K562 (cell line): ENCODE results near the gene PUM1. TPM values are rescaled to one million over a fixed set of nuclear protein-coding genes. Genes with fewer than 3 reads are reported as not detected.

ENCODE experiments used
- MLLT1 ChIP-seq, 2 experiments: fragments of 450-650 bp; IDR thresholded peaks; 2 replicates each; pipeline ENCODE4 v1.6.1; 2016
- PREB ChIP-seq: sonication (generic); formaldehyde crosslinking; IDR thresholded peaks from 2 replicates; pipeline ENCODE4 v1.8.1; 2023; ENCODE audit warnings: mild to moderate bottlenecking, missing genetic modification reagents
- XRCC5 ChIP-seq: fragments of 200-400 bp; formaldehyde crosslinking; IDR thresholded peaks from 2 replicates; pipeline ENCODE4 v1.6.1; 2017; ENCODE audit warnings: low read depth, mild to moderate bottlenecking, low read length
- ZBTB11 ChIP-seq, 3 experiments: fragments of 200-800 bp in 1 of 3; fragments of 250-450 bp in 1 of 3; fragments of 450-650 bp in 1 of 3; sonication (Bioruptor Pico) in 1 of 3; sonication (Bioruptor generic) in 1 of 3; formaldehyde crosslinking in 1 of 3; IDR thresholded peaks; 2 replicates each; pipeline versions ENCODE4 v1.6.1 to v1.8.0; 2016 to 2022; ENCODE audit warnings: mild to moderate bottlenecking in 2 of 3, missing genetic modification characterization in 2 of 3, missing compliant biosample characterization in 1 of 3, moderate library complexity in 1 of 3
- ZKSCAN1 ChIP-seq: fragments of 150-350 bp; IDR thresholded peaks from 2 replicates; pipeline ENCODE4 v1.6.1; 2016; ENCODE audit warnings: low read depth, low read length
- ZNF384 ChIP-seq: IDR thresholded peaks from 2 replicates; pipeline ENCODE4 v1.6.1; 2012; ENCODE audit warnings: low read depth, low read length, improper control_type of control experiment
- ZNF395 ChIP-seq: fragments of 200-800 bp; sonication (Bioruptor generic); IDR thresholded peaks from 2 replicates; pipeline ENCODE4 v1.6.1; 2017; ENCODE audit warnings: missing genetic modification characterization, missing compliant biosample characterization
- ZNF551 ChIP-seq: fragments of 250-450 bp; sonication (Bioruptor Pico); IDR thresholded peaks from 2 replicates; pipeline ENCODE4 v1.5.0; 2021; ENCODE audit warnings: mild to moderate bottlenecking, moderate library complexity
- ZNF589 ChIP-seq: fragments of 200-800 bp; sonication (Bioruptor generic); IDR thresholded peaks from 2 replicates; pipeline ENCODE4 v1.6.1; 2016; ENCODE audit warnings: low read depth, missing genetic modification characterization, missing compliant biosample characterization
- polyA plus RNA-seq, 8 experiments: library from polyadenylated mRNA; depleted of rRNA in 4 of 8; stranded (reverse) in 5 of 8; unstranded in 3 of 8; fragments of >200 nt; fragmentation: Nextera tagmentation in 2 of 8; fragmentation: Illumina TruSeq in 1 of 8; extraction: Ambion mirVana in 2 of 8; extraction: Trizol in 1 of 8; gene quantifications; 2 replicates each; pipeline versions ENCODE4 v1.2.1 to v1.2.3, GENCODE V29; 2011 to 2014; ENCODE audit warnings: inconsistent platforms in 1 of 8, missing spikeins in 1 of 8
- total RNA-seq, 7 experiments: library from RNA; depleted of rRNA in 6 of 7; stranded (reverse); fragments of >200 nt in 6 of 7; fragmentation: Illumina TruSeq in 2 of 7; extraction: Trizol in 2 of 7; gene quantifications; 2 replicates each; pipeline versions ENCODE4 v1.2.1 to v1.2.3, GENCODE V29; 2011 to 2021; ENCODE audit warnings: low replicate concordance in 1 of 7
- TF ChIP-seq, protein P1 (sequence below): IDR thresholded peaks from 2 replicates; pipeline ENCODE4 v1.6.1; 2012; ENCODE audit warnings: low read depth, low read length, improper control_type of control experiment, borderline replicate concordance

Gene PUM1
- total and polyA plus RNA-seq, 9 of the 15 experiments (the other 6 are each of a cell fraction or from before 2014, with no cell fraction given), result 37.7 to 104 (median 55.7) TPM

- no peak for TF ChIP-seq ZBTB11 (CRISPR knock-in tag; IDR thresholded peaks at IDR 0.05)
- TF ChIP-seq ZKSCAN1, result no peak
- TF ChIP-seq MLLT1 (IDR thresholded peaks at IDR 0.05), result no peak
- TF ChIP-seq ZNF551 (CRISPR knock-in tag), result no peak
- no peak for TF ChIP-seq ZNF384
- TF ChIP-seq ZNF589, result no peak
- TF ChIP-seq XRCC5, result no peak
- TF ChIP-seq, protein P1, sequence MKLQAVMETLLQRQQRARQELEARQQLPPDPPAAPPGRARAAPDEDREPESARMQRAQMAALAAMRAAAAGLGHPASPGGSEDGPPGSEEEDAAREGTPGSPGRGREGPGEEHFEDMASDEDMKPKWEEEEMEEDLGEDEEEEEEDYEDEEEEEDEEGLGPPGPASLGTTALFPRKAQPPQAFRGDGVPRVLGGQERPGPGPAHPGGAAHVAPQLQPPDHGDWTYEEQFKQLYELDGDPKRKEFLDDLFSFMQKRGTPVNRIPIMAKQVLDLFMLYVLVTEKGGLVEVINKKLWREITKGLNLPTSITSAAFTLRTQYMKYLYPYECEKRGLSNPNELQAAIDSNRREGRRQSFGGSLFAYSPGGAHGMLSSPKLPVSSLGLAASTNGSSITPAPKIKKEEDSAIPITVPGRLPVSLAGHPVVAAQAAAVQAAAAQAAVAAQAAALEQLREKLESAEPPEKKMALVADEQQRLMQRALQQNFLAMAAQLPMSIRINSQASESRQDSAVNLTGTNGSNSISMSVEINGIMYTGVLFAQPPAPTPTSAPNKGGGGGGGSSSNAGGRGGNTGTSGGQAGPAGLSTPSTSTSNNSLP, result no peak
- TF ChIP-seq ZNF395 (CRISPR knock-in tag), result no peak
- no peak for TF ChIP-seq PREB (CRISPR knock-in tag)
Measured at GRCh38 chr1:30912913-30913652, 152.4 kb downstream of the PUM1 start (continued).
